8988T (cell line): ENCODE results near the gene JAM3.
"Not testable (repeated sequence)": the region's sequence is repeated elsewhere in the genome, so short reads cannot be mapped to it uniquely, and the experiment has no call there.

Source experiments
- DNase-seq: peaks from one replicate; pipeline ENCODE4 v3.0.0; 2011

Gene JAM3

GRCh38 chr11:134149371-134149770 is 80.5 kb downstream of the JAM3 start:
- no peak for DNase-seq

- no peak for DNase-seq
These were observed 81.5 kb downstream of the JAM3 start for GRCh38 chr11:134150195-134150903.

DNA sequence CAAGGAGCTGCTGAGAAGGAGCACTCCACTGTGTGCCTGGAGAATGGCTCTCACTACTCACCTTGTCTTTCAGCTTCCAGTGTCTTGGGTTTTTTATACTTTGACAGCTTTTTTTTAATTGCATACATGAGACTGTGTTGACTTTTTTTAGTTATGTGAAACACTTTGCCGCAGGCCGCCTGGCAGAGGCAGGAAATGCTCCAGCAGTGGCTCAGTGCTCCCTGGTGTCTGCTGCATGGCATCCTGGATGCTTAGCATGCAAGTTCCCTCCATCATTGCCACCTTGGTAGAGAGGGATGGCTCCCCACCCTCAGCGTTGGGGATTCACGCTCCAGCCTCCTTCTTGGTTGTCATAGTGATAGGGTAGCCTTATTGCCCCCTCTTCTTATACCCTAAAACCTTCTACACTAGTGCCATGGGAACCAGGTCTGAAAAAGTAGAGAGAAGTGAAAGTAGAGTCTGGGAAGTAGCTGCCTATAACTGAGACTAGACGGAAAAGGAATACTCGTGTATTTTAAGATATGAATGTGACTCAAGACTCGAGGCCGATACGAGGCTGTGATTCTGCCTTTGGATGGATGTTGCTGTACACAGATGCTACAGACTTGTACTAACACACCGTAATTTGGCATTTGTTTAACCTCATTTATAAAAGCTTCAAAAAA is 82.3 kb downstream of the JAM3 start:
- no peak for DNase-seq

- no peak for DNase-seq
These were observed 83.8 kb downstream of the JAM3 start for GRCh38 chr11:134152696-134153095.

- DNase-seq: no peak
These were observed 84.5 kb downstream of the JAM3 start for GRCh38 chr11:134153147-134153905.

DNA sequence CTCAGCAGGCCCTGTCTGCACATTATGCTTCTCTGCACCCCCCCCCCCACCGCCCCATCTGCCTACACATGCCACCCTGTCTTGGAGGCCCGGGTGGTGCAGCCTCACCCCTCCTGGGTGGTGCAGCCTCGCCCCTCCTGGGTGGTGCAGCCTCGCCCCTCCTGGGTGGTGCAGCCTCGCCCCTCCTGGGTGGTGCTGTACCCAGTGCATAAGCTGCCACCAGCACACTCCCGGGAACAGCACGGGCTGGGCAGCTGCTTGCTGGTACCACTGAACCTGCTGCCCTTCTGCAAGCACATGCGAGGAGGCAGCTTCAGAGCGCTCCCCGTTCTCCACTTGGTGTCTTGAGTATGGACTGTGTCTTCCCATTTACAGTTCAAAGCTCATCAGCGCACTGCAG is 85.6 kb downstream of the JAM3 start:
- no peak for DNase-seq

DNA sequence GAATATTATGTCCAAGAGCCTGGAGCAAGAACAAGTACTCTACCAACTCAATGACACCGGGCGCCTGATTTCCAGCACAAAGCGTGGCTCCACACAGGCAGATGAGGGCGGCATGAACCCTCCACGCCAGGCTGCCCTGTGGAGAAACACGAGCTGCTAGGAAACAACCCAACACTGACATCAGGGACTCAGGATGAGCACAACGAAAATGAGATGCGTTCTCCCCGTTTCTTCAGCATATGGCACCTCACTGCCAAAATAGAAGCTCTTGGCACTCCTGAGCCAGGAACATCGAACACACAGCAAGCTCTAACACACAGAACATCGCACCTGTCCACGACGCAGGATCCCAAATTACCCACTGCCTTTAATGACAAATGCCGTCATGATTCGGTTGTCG is 86.6 kb downstream of the JAM3 start:
- DNase-seq: no peak

DNA sequence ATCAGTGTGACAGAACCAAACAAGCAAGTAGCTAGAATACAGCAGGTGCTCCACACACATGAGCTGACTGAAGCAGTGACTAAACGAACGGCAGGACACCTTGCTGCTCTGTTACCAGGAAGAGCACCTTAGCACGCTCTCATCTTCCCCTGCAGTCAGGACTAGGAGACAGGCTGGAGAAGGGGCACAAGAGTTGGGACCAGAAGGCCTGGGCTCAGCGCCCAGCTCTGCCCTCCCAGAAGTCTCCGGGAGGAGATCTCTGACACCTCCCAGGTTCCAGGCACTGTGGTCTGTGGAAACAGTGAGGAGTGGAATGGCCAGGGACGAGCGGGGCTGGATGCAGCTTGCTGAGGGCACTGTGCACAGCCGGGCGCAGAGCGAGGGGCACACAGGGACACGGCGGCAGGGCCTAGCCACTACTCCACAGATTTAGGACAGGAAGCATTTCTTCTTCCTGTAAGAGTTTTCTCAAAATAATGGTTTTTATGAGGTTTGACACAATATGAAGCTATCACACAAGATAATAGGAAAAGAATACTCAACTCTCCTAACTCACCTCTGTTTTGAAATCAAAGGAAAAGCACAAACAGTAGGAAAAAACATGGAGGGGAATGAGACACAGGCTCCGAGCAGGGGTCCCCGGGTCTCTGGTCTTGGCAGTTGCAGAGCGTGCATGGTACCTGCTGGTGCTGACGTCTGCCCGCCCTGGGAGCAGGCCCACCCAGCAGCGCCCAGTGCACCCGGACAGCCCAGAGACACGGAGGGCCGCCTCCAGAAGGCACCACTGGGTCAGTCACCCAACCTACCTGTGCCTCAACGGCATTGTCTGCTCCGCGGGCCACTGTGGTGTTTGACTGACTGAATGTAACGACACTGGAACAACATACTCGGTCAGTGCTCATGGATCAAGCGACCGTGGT is 87.3 kb downstream of the JAM3 start:
- DNase-seq: no peak

DNA sequence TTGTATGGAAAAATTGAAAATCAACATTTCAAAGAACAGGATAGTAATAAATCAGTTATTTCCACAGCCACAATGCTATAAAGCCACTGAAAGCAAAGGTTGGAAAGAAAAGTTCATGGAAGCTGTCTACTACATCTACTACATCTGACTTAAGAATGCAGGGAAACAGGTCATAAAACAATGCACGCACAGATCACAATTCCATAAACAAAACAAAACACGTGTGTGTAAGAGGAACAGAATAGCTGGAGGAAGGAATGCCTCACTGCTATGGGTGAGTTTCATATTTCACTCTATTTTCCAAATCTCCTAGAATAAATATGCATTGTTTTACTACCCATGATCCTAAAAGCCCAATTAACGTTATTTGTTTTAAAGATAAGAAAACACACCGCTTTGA is 88.6 kb downstream of the JAM3 start:
- no peak for DNase-seq

GRCh38 chr11:134158023-134158422 is 89.2 kb downstream of the JAM3 start:
- no peak for DNase-seq

- DNase-seq: no peak
These were observed 90.8 kb downstream of the JAM3 start for GRCh38 chr11:134159652-134160051.

GRCh38 chr11:134164490-134165370 is 95.9 kb downstream of the JAM3 start:
- DNase-seq: no peak

DNA sequence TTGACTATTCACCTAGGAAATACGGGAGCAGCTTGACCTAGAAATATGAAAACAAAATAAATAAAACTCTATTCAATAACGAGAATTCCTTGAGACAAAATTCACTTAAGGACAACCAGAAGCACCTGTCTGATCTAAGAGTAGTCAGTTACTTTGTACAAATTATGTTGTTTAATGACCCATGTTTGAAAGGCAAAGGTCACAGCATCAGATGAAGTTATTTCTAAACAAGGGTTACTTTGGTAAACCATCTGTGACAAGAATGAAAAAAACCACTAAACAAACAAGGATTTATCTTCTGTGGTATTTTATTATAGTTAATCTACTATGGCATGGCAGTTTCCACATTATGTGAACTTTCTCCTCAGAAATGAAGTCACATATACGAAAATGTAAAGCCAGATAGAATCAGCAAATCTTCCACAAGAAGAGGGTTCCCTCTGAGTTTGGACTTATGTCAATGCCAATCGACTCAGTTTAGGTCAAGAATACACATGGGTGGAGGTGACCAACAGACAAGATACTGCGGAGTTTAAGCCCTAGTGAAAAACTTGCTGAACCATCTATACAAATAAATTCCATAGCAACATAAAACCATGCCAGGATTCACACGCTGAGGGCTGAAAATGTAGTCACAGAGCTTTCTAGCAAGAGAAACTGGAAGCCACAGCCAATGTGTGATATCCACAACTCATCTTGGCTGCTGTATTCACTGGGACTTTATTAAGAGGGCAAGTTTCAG is 101.5 kb downstream of the JAM3 start:
- no peak for DNase-seq

DNA sequence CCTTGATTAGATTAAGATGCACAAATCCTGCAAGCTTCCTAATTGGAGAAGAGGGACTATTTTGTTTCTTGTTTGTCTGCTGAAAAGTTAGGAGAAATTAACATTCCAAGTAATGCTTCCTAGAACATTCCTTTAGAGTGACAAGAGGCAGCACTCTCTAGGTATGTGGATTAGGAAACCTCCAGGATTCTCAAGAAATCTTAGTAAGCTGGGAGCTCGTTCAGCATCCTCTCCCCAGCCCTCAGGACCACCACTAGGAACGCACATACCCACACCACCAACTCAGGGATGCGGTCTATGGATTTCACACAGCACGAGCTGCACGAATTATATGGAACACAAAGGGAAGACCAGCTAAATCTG is 102.0 kb downstream of the JAM3 start:
- no peak for DNase-seq

GRCh38 chr11:134171951-134172350 is 103.1 kb downstream of the JAM3 start:
- no peak for DNase-seq

DNA sequence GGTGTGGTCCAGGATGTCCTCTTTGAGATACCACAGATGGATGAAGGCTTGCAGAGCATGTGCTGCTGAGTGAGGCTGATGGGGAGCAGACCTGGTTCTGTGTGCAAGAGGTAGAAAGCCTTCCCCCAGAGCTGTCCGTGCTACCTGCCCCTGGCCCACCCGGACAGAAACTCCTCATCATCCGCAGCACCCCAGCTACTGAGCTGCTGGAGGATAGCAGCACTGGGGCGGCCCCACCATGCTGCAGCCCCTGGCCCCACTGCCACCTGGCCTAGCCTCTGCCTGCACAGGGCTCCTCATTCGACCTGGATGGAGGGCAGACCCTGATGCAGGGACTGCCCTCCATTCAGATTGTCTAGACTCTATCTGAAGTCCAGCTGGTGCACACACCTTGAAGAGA is 104.4 kb downstream of the JAM3 start:
- DNase-seq: no peak

DNA sequence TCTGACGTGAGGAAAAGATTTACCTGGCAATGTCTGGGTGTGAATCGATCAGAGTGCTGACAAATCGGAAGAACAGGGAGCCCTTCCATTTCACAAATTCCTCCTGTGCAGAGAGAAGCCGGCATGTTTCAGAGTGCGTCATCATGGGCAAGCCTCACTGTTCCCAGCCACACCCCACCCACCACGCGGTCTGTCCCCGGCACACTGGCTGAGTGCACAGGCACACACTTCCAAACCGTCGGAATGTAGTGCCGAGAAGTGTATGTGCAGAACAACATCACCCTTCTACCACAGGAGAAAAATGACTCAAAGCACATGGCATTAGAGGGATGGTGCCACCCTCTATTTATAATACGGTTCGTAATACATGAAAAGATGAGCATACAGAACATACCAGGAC is 107.4 kb downstream of the JAM3 start:
- no peak for DNase-seq

GRCh38 chr11:134178032-134178674 is 109.3 kb downstream of the JAM3 start:
- no peak for DNase-seq

DNA sequence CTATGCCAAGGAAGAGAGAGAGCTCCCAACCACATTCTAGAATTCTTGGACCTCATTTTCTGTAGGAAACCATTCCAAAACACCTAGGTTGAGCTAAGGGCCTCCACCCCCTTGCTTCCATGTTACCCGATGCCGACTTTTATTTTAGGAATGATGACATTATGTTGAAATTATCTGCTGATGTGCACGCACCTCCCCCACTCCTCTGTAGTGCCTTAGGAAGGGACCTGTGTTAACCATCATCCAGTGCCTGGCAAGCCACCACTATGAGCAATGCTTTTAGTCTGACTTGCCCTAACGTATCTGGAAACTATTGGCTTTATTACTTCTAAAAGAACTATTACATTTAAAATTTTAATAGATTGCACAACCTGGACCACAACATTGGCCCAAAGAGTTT is 112.8 kb downstream of the JAM3 start:
- DNase-seq: no peak

- DNase-seq: not testable (repeated sequence)
These were observed 119.2 kb downstream of the JAM3 start for GRCh38 chr11:134188092-134188491.

DNA sequence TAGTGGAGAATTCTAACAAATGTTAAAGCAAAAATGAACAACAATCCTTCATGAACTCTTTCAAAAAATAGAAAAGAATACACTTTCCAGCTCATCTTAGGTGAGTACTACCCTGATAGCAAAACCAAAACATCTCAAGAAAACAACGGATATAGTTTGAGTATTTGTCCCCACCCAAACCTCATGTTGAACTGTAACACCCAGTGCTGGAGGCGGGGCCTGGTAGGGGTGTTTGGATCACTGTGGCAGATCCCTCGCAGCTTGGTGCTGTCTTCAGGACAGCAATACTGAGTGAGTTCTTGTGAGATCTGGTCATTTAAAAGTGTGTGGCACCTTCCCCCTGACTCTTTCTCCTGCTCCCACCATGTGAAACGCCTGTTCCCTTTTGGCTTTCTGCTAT is 127.9 kb downstream of the JAM3 start:
- DNase-seq: no peak
